ENCODE data around the gene GREB1L. TPM values are rescaled to one million over a fixed set of nuclear protein-coding genes. Genes with fewer than 3 reads are reported as not detected.

The GREB1L gene
- total and polyA plus RNA-seq, 9 of the 15 experiments (the other 6 are each of a cell fraction or from before 2014, with no cell fraction given), result 0.03 TPM; not detected in 8

GRCh38 chr18:21386523-21387240 is 144.7 kb downstream of the GREB1L start:
- no peak for FAIRE-seq
- peaks cover 0 to 3% of the 10 kb centered on the region in 2 experiments; a peak in 3 of 5 replicates for H3K27me3 ChIP-seq (ENCODE audit: control insufficient read depth in 2 of 2, insufficient read depth in 2 of 2, low read length in 2 of 2)
- no peak overlapping the region for H2AFZ ChIP-seq (ENCODE audit: low read depth, low read length)
- no peaks in the 10 kb centered on the region for H3K9me3 ChIP-seq (replicated peaks; ENCODE audit: control insufficient read depth, insufficient read depth, low read depth, low read length)
- no TSS peak for BruUV-seq (replicated peaks)
- no peak overlapping the region for H3K27ac ChIP-seq (ENCODE audit: extremely low read depth, low read depth, low read length)
- ChIA-PET POLR2A (no interaction called here), CTCF (ENCODE audit: low intra/inter-chr PET ratio) (no interaction called here)
- H3K9me1 ChIP-seq (ENCODE audit: control insufficient read depth, insufficient read depth, low read length), result no peaks in the 10 kb centered on the region
- H3K9ac ChIP-seq (ENCODE audit: insufficient read depth in 1 of 2, low read depth in 2 of 2, low read length in 2 of 2), result no peak overlapping the region
- 1% methylated on average over 11 of the region's 11 CpGs for WGBS (ENCODE audit: insufficient coverage, low coverage, missing lambda C conversion rate)
- H3K4me2 ChIP-seq (ENCODE audit: insufficient read depth, low read length), result no peak overlapping the region
- H3K4me1 ChIP-seq (replicated peaks in 1 of 2; ENCODE audit: control insufficient read depth in 2 of 2, insufficient read depth in 2 of 2, low read length in 2 of 2), result no peaks in the 10 kb centered on the region
- ATAC-seq, result no peak
- no peaks in the 10 kb centered on the region for H3K79me2 ChIP-seq (ENCODE audit: control insufficient read depth, insufficient read depth, low read length)
- H3K36me3 ChIP-seq (ENCODE audit: control insufficient read depth, insufficient read depth, low read length), result no peaks in the 10 kb centered on the region
- in situ Hi-C loops (cut with MboI) (no loop called here), intact Hi-C loops (cut with micrococcal nuclease) (no loop called here)
- H3K4me3 ChIP-seq, result no peak overlapping the region
- DNase-seq (ENCODE audit: extremely low read depth in 1 of 4, low spot score in 3 of 4), result no peak
- no peaks in the 10 kb centered on the region for H4K20me1 ChIP-seq (replicated peaks; ENCODE audit: control insufficient read depth, insufficient read depth, low read length)
- TF ChIP-seq ZNF395 (CRISPR knock-in tag; IDR thresholded peaks at IDR 0.05) (no peak), YBX1 (IDR thresholded peaks at IDR 0.05) (no peak), LCOR (CRISPR knock-in tag; IDR thresholded peaks at IDR 0.05) (no peak), ASH1L (IDR thresholded peaks at IDR 0.05; ENCODE audit: borderline replicate concordance, low read depth, partially characterized antibody) (no peak), ZNF79 (CRISPR knock-in tag; IDR thresholded peaks at IDR 0.05; ENCODE audit: low read depth) (no peak), POLR2A (conservative IDR thresholded peaks at IDR 0.05) (no peak), L3MBTL2 (IDR thresholded peaks at IDR 0.05) (no peak), PTTG1 (tag; IDR thresholded peaks at IDR 0.05; ENCODE audit: low read depth) (no peak), ZNF217 (CRISPR knock-in tag; IDR thresholded peaks at IDR 0.05) (no peak), ZNF134 (CRISPR knock-in tag; conservative IDR thresholded peaks at IDR 0.05) (no peak), RFX7 (CRISPR knock-in tag; IDR thresholded peaks at IDR 0.05) (no peak), FOXJ2 (tag; IDR thresholded peaks at IDR 0.05) (no peak), ZNF408 (CRISPR knock-in tag; IDR thresholded peaks at IDR 0.05; ENCODE audit: low read depth) (no peak), ZNF583 (CRISPR knock-in tag; IDR thresholded peaks at IDR 0.05) (no peak), MITF (IDR thresholded peaks at IDR 0.05) (no peak), TEAD2 (tag; IDR thresholded peaks at IDR 0.05) (no peak), AFF1 (IDR thresholded peaks at IDR 0.05; ENCODE audit: low read depth in 1 of 2, partially characterized antibody in 2 of 2) (no peak), C11orf30 (IDR thresholded peaks at IDR 0.05; ENCODE audit: low read depth) (no peak)
